T follicular helper cell (primary cell): ENCODE measurements around the gene PTPN11.
"Not testable (repeated sequence)": the region's sequence is repeated elsewhere in the genome, so short reads cannot be mapped to it uniquely, and the experiment has no call there.

Source experiments
- DNase-seq: peaks from one replicate; pipeline ENCODE4 v3.0.0-alpha.2; 2020; ENCODE audit warnings: low read depth

PTPN11 gene

DNA sequence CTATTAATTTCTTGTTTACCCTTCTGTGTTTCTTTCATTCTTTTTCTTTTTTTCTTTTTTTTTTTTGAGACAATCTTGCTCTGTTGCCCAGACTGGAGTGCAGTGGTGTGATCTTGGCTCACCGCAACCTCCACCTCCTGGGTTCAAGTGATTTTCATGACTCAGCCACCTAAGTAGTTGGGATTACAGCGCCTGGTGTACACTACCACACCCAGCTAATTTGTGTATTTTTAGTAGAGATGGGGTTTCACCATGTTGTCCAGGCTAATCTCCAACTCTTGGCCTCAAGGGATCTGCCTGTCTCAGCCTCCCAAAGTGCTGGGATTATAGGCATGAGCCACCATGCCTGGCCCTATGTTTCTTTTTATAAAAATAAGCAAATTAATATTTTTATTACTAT lies 29.4 kb downstream of the PTPN11 start:
- DNase-seq: not testable (repeated sequence)

GRCh38 chr12:112450725-112451124 lies 32.0 kb downstream of the PTPN11 start:
- no peak for DNase-seq

- DNase-seq: no peak
Observed at GRCh38 chr12:112456029-112456428, 37.3 kb downstream of the PTPN11 start.

GRCh38 chr12:112457142-112457541 lies 38.4 kb downstream of the PTPN11 start:
- DNase-seq: not testable (repeated sequence)

DNA sequence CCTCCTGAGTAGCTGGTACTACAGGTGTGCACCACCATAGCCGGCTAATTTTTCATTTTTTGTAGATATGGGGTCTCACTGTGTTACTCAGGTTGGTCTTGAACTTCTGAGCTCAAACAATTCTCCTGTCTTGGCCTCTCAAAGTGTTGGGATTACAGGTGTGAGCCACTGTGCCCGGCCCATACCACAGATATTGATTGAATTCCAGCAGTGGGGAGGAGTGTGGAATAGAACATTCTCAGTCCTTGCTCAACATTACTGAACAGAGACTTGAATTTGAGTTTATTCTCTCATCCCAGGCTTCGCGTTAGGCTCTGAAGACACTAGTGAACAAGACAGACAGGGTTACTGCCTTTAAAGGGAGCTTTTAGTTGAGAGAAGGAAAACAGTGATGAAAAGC lies 39.6 kb downstream of the PTPN11 start:
- DNase-seq: no peak

DNA sequence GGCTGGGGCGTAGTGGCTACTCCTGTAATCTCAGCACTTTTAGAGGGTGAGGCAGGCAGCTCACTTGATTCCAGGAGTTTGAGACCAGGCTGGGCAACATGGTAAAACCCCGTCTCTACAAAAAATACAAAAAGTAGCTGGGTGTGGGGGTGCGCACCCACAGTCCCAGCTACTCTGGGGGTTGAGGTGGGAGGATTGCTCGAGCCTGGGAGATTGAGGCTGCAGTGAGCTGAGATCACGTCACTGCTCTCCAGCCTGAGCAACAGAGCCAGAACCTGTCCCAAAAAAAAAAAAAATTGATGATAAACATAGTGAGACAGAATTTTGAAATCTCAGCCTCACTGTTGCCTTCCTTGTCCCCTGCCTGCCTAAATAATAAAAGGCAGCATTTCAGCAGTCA lies 40.0 kb downstream of the PTPN11 start:
- DNase-seq: no peak

GRCh38 chr12:112463478-112463877 lies 44.7 kb downstream of the PTPN11 start:
- DNase-seq: no peak

DNA sequence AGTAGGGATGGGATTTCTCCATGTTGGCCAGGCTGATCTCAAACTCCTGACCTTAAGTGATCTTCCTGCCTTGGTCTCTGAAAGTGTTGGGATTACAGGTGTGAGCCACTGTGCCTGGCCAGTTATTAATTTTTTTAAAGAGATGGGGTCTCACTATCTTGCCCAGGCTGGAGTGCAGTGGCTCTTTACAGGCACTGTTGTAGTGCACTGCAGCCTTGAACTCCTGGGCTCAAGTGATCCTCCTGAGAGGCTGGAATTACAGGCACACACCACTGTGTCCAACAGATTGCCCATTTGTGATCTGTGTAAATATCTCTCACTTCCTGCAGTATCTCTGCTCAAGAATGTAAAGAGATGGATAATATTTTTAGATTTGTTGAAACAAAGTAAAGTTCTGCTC lies 45.9 kb downstream of the PTPN11 start:
- no peak for DNase-seq

DNA sequence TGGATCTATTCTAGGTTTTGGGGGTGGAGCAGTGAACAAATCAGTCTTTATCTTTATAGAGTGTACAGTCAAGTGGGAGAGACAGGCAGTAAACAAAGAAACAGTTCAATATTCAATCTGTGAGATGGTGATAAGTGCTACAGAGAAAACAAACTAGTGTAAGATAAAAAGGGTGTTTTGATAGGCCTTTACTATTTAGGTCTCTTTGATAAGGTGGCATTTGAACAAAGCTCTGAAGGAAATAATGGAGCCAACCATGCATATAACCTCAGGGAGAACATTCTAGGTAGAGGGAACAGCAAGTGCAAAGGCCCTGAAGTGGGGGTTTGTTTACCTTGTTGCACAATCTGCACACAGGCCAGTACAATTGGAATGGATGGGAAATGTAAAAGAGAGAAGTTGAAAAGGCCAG lies 47.3 kb downstream of the PTPN11 start:
- no peak for DNase-seq

DNA sequence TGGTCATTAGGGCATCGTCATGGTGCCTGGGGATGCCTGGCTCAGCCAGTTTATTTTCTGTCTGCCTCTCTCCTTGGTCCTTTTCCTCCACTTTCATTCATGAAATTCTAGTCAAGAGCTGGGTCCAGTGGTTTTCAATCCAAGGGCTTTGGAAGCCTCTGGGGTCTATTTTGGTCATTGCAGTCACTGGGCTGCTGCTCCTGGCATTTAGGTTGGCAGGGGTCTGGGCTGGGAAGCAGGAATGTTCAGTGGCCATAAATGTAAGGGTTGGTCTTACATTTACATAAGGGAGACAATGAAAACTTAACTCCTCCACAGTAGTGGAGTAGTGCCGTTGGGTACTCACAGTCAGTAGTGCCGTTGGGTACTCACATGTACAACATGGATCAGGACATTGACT lies 48.1 kb downstream of the PTPN11 start:
- no peak for DNase-seq

DNA sequence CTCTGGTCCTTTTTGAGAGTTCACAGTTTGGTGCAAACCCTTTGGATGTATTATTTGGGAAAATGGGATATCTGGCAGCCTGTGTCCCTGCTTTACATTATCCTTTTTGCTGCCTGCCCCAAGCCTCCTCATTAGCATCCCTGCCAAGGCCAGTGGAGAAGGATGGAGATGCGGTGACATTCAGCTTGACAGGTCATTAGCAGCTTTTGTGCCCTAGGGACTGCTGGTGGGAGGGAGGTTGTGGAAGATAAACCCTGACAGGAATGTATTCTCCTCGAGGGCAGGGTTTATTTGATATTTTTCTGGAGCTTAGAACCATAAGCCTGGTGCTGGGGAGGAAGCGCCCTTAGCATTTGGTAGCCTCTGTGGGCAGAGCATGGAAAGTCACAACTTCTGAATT lies 49.3 kb downstream of the PTPN11 start:
- DNase-seq: no peak

- DNase-seq: no peak
Observed at GRCh38 chr12:112473056-112473455, 54.3 kb downstream of the PTPN11 start.

GRCh38 chr12:112479413-112479812 lies 60.7 kb downstream of the PTPN11 start:
- no peak for DNase-seq

DNA sequence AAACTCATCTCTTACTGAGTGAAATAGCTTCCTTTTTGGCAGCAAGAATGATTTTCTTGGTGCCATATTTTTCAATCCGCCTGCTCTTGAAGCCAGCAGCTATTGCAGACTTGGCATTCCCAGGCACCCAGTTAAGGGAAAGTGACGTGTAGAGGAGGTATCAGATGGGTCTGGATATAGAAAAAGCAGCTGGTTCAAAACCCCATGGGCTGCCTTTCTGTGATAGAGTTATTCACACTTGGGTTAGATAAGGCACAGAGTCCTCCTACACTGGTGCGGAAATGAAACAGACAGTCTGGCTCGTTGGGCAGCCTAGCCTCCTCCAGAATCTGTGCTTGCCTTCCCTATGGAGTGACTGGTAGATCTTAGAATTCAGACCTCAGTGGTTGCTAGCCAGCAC lies 62.2 kb downstream of the PTPN11 start:
- DNase-seq: no peak

DNA sequence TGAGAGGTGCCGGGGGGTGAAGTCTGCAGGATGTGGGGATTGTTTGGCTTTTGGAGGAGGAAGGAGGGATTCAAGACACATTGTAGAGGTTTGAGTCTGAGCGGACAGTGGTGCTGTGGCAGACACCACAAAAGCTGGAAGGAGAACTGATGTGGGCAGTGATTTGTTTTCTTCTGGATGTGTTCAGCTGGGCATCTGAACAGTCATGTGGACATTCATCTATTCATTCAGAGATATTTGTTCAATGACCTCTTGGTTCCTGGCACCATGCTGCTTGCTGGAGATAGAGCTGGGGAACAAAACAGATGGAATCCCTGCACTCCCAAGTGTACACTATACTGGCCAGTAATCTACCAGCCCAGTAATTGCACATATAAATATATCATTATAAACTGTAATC lies 64.0 kb downstream of the PTPN11 start:
- no peak for DNase-seq

DNA sequence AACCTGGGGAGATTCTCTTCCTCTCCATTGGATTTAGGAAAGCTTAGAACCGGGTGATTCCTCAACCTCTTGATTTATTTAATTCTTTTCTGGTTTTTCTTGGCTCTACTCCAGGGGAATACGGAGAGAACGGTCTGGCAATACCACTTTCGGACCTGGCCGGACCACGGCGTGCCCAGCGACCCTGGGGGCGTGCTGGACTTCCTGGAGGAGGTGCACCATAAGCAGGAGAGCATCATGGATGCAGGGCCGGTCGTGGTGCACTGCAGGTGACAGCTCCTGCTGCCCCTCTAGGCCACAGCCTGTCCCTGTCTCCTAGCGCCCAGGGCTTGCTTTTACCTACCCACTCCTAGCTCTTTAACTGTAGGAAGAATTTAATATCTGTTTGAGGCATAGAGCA lies 67.6 kb downstream of the PTPN11 start:
- no peak for DNase-seq

DNA sequence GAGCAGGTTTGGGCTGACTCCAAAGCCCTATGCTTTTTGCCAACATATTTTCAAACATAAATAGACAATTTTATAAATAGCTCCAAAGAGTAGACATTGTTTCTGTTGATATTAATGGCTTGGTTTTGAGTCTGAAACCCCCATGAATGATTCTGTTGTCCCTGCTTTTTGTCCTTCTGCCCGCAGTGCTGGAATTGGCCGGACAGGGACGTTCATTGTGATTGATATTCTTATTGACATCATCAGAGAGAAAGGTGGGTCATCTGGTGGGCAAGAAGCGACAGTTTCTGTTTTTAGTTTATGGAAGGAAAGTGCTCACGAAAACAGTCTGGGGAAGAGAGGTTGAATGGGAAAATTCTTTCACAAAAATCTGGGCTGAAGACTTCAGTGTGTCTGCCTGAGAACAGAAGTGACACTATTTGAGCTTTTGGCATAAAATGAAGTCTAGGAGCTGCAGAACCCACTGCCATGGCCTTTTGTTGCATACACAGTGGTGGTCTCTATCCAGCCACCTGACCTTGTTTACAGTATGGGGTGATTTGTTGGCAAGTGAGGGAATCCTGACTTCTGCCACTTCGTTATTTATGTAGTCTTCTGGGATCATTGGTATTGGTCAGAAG lies 69.6 kb downstream of the PTPN11 start:
- no peak for DNase-seq

DNA sequence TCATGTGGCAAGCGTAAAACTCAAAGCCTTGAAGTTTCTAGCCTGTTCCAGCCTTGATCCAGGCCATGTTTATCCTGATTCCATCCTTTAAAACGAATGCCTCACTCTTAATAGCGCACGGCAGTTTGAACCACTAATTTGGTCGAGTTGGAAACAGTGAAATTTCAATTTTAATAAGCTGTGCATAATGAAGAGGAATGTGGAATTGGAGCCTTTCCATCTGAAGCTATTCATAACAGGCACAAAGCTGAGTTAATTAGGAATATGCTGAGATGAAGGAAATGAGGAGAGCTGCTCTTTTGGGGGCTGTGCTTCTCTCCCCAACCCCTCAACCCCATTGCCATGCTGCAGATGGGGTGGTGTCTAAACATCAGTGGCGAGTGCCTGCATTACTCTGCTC lies 70.7 kb downstream of the PTPN11 start:
- DNase-seq: no peak

GRCh38 chr12:112496496-112496895 lies 77.7 kb downstream of the PTPN11 start:
- no peak for DNase-seq

DNA sequence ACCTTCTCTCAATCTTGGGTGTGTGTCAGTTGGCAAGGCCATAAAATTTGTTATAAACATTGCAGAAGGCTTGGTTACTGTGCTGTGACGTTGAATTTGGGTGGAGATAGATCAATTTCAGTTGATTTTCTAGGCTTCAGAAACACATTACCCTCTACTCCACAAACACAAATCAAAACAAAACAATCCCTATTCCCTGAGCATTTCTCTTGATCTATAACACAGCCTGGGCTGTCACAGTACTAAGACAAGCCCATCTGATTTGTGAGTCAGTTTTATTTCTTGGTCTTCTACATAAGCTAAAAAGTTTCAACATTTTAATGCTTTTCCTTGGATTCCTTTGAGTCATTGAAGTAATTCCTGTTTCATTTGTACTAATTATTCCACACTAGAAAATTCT lies 79.8 kb downstream of the PTPN11 start:
- DNase-seq: no peak

GRCh38 chr12:112503512-112503911 lies 84.8 kb downstream of the PTPN11 start:
- no peak for DNase-seq

- no peak for DNase-seq
Observed at GRCh38 chr12:112506513-112507166, 87.9 kb downstream of the PTPN11 start.

DNA sequence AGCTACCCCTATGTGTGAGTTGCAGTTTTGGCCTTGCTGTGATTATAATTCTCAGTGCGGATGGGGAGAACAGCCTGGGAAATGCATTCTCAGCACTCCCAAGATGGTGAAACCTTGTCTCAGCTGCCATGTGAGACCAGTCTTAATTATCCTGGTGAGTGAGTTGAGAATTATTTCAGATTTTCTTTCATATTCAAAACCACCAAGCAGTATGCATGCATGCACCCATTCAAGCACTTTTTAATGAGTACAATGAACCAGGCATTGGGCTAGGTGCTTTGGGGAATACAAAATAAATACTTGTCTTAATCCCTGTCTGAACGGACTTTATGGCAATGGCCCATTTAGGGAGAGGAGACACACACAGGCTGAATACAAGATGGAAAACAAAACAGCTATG lies 94.7 kb downstream of the PTPN11 start:
- no peak for DNase-seq

DNA sequence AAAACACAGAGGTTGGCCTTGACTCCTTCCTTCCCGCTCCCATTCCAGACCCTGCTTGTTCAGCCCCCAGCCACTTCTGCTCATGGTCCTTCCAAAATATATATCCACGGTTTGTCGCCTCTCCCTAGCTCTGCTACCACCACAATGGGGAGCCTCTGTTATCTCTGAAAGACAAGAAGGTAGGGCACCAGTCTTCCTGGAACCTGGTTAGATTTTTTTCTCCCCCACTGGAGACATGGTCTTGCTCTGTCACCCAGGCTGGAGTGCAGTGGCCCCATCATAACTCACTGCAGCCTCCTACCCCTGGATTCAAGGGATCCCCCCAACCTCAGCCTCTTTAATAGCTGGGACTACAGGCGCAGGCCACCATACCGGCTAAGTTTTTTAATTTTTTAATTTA lies 95.7 kb downstream of the PTPN11 start:
- no peak for DNase-seq
